MM.1S (cell line): Measurements from ENCODE around the gene RSU1.

Experiments used
- EZH2phosphoT487 ChIP-seq: fragments of 300-600 bp; sonication (generic); IDR thresholded peaks from 2 replicates; pipeline ENCODE4 v1.6.1; 2018; ENCODE audit warnings: antibody characterized with exemption, low read length
- TF ChIP-seq, protein P1 (sequence below): fragments of 300-600 bp; sonication (generic); IDR thresholded peaks from 2 replicates; pipeline ENCODE4 v1.5.1; 2016; ENCODE audit warnings: antibody characterized with exemption, low read length, mixed read lengths

DNA sequence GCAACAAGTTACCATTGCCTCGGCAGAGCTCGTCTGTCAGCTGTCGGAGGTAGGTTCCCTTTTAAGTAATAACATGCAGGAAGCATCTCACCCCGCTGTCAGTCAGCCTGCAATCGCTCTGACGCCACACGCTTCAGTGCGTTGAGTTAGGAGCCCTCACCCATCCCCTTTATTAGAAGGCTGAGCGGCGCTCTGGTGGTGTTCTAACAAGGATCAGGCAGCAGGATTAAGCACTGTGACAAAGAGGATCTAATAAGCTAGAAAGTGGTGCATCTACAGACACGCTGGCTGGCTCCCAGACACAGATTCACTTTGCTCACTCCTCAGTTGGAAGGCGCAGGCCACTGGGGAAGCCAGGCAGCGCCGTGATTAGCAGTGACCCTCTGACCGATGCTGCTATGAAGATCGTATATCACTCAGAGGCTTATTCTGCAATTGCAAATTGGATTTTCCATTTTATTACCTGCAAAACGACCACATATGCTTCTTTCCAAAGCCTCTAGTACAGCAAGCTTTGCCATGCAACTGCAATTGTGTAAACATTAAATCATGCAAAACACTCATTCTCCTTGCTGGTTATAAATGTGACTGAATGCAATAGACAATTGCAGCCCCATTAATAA, 117.7 kb downstream of the RSU1 start:
- TF ChIP-seq, protein P1, sequence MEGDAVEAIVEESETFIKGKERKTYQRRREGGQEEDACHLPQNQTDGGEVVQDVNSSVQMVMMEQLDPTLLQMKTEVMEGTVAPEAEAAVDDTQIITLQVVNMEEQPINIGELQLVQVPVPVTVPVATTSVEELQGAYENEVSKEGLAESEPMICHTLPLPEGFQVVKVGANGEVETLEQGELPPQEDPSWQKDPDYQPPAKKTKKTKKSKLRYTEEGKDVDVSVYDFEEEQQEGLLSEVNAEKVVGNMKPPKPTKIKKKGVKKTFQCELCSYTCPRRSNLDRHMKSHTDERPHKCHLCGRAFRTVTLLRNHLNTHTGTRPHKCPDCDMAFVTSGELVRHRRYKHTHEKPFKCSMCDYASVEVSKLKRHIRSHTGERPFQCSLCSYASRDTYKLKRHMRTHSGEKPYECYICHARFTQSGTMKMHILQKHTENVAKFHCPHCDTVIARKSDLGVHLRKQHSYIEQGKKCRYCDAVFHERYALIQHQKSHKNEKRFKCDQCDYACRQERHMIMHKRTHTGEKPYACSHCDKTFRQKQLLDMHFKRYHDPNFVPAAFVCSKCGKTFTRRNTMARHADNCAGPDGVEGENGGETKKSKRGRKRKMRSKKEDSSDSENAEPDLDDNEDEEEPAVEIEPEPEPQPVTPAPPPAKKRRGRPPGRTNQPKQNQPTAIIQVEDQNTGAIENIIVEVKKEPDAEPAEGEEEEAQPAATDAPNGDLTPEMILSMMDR = no peak
- TF ChIP-seq EZH2phosphoT487 = no peak
